Measurements from ENCODE around the gene SAFB.
"Not testable (repeated sequence)": the region's sequence is repeated elsewhere in the genome, so short reads cannot be mapped to it uniquely, and the experiment has no call there.

Gene SAFB

GRCh38 chr19:5697022-5697889, 74.4 kb downstream of the SAFB start:
- no peak for DNase-seq (ENCODE audit: low spot score)

GRCh38 chr19:5697890-5698634, 75.2 kb downstream of the SAFB start:
- no peak for DNase-seq (ENCODE audit: low spot score)

GRCh38 chr19:5698635-5699422, 75.9 kb downstream of the SAFB start:
- DNase-seq (ENCODE audit: low spot score): no peak

GRCh38 chr19:5700455-5701092, 77.7 kb downstream of the SAFB start:
- no peak for DNase-seq (ENCODE audit: low spot score)

- DNase-seq (ENCODE audit: low spot score): not testable (repeated sequence)
Measured at GRCh38 chr19:5702053-5702410, 79.1 kb downstream of the SAFB start.

GRCh38 chr19:5703819-5704818, 81.2 kb downstream of the SAFB start:
- no peak for DNase-seq (ENCODE audit: low spot score)

- DNase-seq (ENCODE audit: low spot score): no peak
Measured at GRCh38 chr19:5705552-5705951, 82.7 kb downstream of the SAFB start.

- DNase-seq (ENCODE audit: low spot score): no peak
Measured at GRCh38 chr19:5706876-5707573, 84.1 kb downstream of the SAFB start.

GRCh38 chr19:5707576-5708575, 85.0 kb downstream of the SAFB start:
- no peak for DNase-seq (ENCODE audit: low spot score)

- DNase-seq (ENCODE audit: low spot score): no peak
Measured at GRCh38 chr19:5711025-5711424, 88.1 kb downstream of the SAFB start.

- no peak for DNase-seq (ENCODE audit: low spot score)
Measured at GRCh38 chr19:5711713-5712161, 88.9 kb downstream of the SAFB start.

GRCh38 chr19:5713228-5713627, 90.3 kb downstream of the SAFB start:
- DNase-seq (ENCODE audit: low spot score): no peak

GRCh38 chr19:5714816-5715215, 91.9 kb downstream of the SAFB start:
- no peak for DNase-seq (ENCODE audit: low spot score)

- DNase-seq (ENCODE audit: low spot score): no peak
Measured at GRCh38 chr19:5717215-5717935, 94.5 kb downstream of the SAFB start.

Measured in CD4-positive, alpha-beta T cell treated with Interleukin-15 for 4 hours (primary cell).